H1 (cell line): ENCODE measurements around the gene PARG. TPM values are rescaled to one million over a fixed set of nuclear protein-coding genes. Genes with fewer than 3 reads are reported as not detected.
"Not testable (repeated sequence)": the region's sequence is repeated elsewhere in the genome, so short reads cannot be mapped to it uniquely, and the experiment has no call there.

Experiments used
- CTCF ChIA-PET: fragments of 300-600 bp; sonication (Branson Sonifier 250); formaldehyde crosslinking; loops from one replicate; lab custom pipeline; 2021; ENCODE audit not compliant: partially characterized antibody; lab: Charles Lee
- POLR2A ChIA-PET: fragments of 300-600 bp; sonication (Branson Sonifier 250); formaldehyde crosslinking; loops from one replicate; lab custom pipeline; 2021; ENCODE audit warnings: inconsistent platforms; ENCODE audit not compliant: partially characterized antibody; lab: Charles Lee
- DNase-seq, 2 experiments: peaks; one replicate each; pipeline versions ENCODE4 v3.0.0 to v3.0.0-alpha.2; 2010 to 2022; ENCODE audit warnings: low spot score in 2 of 2, low read depth in 1 of 2, mixed read lengths in 1 of 2
- FAIRE-seq: peaks from 2 replicates; lab custom pipeline; 2011; peaks lifted over from hg19 to GRCh38; lab: Jason Lieb, UNC
- H2AFZ ChIP-seq: 2 replicates; pipeline ENCODE4 v1.8.1; 2012; ENCODE audit warnings: low read length, inconsistent platforms
- H2AK5ac ChIP-seq: 2 replicates; pipeline ENCODE4 v1.6.1; 2013; ENCODE audit warnings: low read depth, low read length
- H2BK120ac ChIP-seq: replicated peaks from 2 replicates; pipeline ENCODE3; 2013; ENCODE audit warnings: low read depth, low read length, inconsistent platforms
- H2BK12ac ChIP-seq: 2 replicates; pipeline ENCODE4 v1.6.1; 2013; ENCODE audit warnings: low read depth, low read length
- H2BK15ac ChIP-seq: 2 replicates; pipeline ENCODE4 v1.6.1; 2013; ENCODE audit warnings: low read length
- H2BK20ac ChIP-seq: 2 replicates; pipeline ENCODE4 v1.6.1; 2013; ENCODE audit warnings: low read length
- H2BK5ac ChIP-seq: 2 replicates; pipeline ENCODE4 v1.6.1; 2013; ENCODE audit warnings: low read depth, low read length
- H3K14ac ChIP-seq: 2 replicates; pipeline ENCODE4 v1.6.1; 2013; ENCODE audit warnings: inconsistent platforms; ENCODE audit not compliant: insufficient read length
- H3K18ac ChIP-seq: 2 replicates; pipeline ENCODE4 v1.6.1; 2013; ENCODE audit warnings: low read length; ENCODE audit errors: extremely low read depth
- H3K23ac ChIP-seq: 2 replicates; pipeline ENCODE4 v1.6.1; 2013; ENCODE audit warnings: inconsistent platforms; ENCODE audit not compliant: insufficient read length
- H3K23me2 ChIP-seq: 2 replicates; pipeline ENCODE4 v1.6.1; 2013; ENCODE audit warnings: low read depth, low read length
- H3K27ac ChIP-seq: 2 replicates; pipeline ENCODE4 v1.6.1; 2011; ENCODE audit warnings: low read depth, low read length, inconsistent platforms
- H3K27me3 ChIP-seq, 4 experiments: replicated peaks in 1 of 4; 1 replicate in 1 of 4; 2 replicates in 3 of 4; pipeline versions ENCODE4 v1.6.1 to v1.8.1; 2011 to 2013; ENCODE audit warnings: low read length in 3 of 4, mild to moderate bottlenecking in 3 of 4, inconsistent platforms in 2 of 4, mixed read lengths in 2 of 4, moderate library complexity in 1 of 4; ENCODE audit not compliant: control insufficient read depth in 3 of 4, insufficient read depth in 3 of 4; ENCODE audit errors: extremely low read depth in 1 of 4
- H3K36me3 ChIP-seq, 4 experiments: 2 replicates each; pipeline versions ENCODE4 v1.6.1 to v1.8.1; 2011 to 2013; ENCODE audit warnings: mild to moderate bottlenecking in 4 of 4, low read length in 3 of 4, moderate library complexity in 2 of 4, control low read depth in 1 of 4, inconsistent platforms in 1 of 4; ENCODE audit not compliant: insufficient read depth in 4 of 4, control insufficient read depth in 2 of 4
- H3K4ac ChIP-seq: replicated peaks from 2 replicates; pipeline ENCODE3; 2013; ENCODE audit warnings: low read length, low read depth, mixed read lengths, inconsistent platforms; ENCODE audit not compliant: insufficient read length
- H3K4me1 ChIP-seq, 4 experiments: replicated peaks in 1 of 4; 1 replicate in 1 of 4; 2 replicates in 3 of 4; pipeline versions ENCODE4 v1.6.1 to v1.8.1; 2011 to 2013; ENCODE audit warnings: low read length in 3 of 4, inconsistent platforms in 2 of 4, mixed read lengths in 1 of 4; ENCODE audit not compliant: insufficient read depth in 4 of 4, control insufficient read depth in 3 of 4
- H3K4me2 ChIP-seq, 2 experiments: 2 replicates each; pipeline versions ENCODE4 v1.6.1 to v1.8.1; 2011 to 2013; ENCODE audit warnings: low read depth in 2 of 2, low read length in 2 of 2, control low read depth in 1 of 2, inconsistent platforms in 1 of 2, mild to moderate bottlenecking in 1 of 2; ENCODE audit not compliant: insufficient read depth in 1 of 2
- H3K4me3 ChIP-seq, 4 experiments: fragments of 200-600, 300-600 bp in 1 of 4; sonication (generic), shearing (Covaris generic), sonication (Bioruptor Twin) in 1 of 4; 2 replicates each; pipeline versions ENCODE4 v1.5.1 to v1.8.1; 2011 to 2016; ENCODE audit warnings: low read length in 4 of 4, low read depth in 3 of 4, control low read depth in 2 of 4, inconsistent platforms in 2 of 4, mild to moderate bottlenecking in 2 of 4, mixed read lengths in 1 of 4, moderate library complexity in 1 of 4; ENCODE audit not compliant: insufficient read depth in 2 of 4; ENCODE audit errors: extremely low read depth in 1 of 4
- H3K56ac ChIP-seq: replicated peaks from 2 replicates; pipeline ENCODE3; 2013; ENCODE audit warnings: low read depth, mild to moderate bottlenecking, mixed read lengths, low read length, inconsistent platforms; ENCODE audit not compliant: insufficient read length
- H3K79me1 ChIP-seq: 2 replicates; pipeline ENCODE4 v1.6.1; 2013; ENCODE audit warnings: low read depth, low read length, control low read depth
- H3K79me2 ChIP-seq, 2 experiments: 2 replicates each; pipeline versions ENCODE4 v1.6.1 to v1.8.1; 2012 to 2013; ENCODE audit warnings: low read length in 2 of 2, mild to moderate bottlenecking in 2 of 2, inconsistent platforms in 1 of 2; ENCODE audit not compliant: insufficient read depth in 2 of 2, control insufficient read depth in 1 of 2
- H3K9ac ChIP-seq, 4 experiments: replicated peaks in 1 of 4; 1 replicate in 1 of 4; 2 replicates in 3 of 4; pipeline versions ENCODE4 v1.6.1 to v1.8.1; 2011 to 2013; ENCODE audit warnings: low read depth in 3 of 4, low read length in 3 of 4, control low read depth in 2 of 4, mild to moderate bottlenecking in 2 of 4, moderate library complexity in 2 of 4, inconsistent platforms in 1 of 4; ENCODE audit errors: extremely low read depth in 1 of 4
- H3K9me3 ChIP-seq, 2 experiments: 2 replicates each; pipeline versions ENCODE4 v1.6.1 to v1.8.1; 2012 to 2013; ENCODE audit warnings: mild to moderate bottlenecking in 2 of 2, moderate library complexity in 2 of 2, control low read depth in 1 of 2, inconsistent platforms in 1 of 2, low read depth in 1 of 2, low read length in 1 of 2, mixed read lengths in 1 of 2; ENCODE audit not compliant: insufficient read depth in 2 of 2
- H4K20me1 ChIP-seq, 2 experiments: replicated peaks in 1 of 2; 2 replicates each; pipeline versions ENCODE3 to v1.8.1; 2011 to 2013; ENCODE audit warnings: inconsistent platforms in 2 of 2, low read length in 2 of 2, mild to moderate bottlenecking in 1 of 2; ENCODE audit not compliant: insufficient read depth in 2 of 2, control insufficient read depth in 1 of 2
- H4K5ac ChIP-seq: 2 replicates; pipeline ENCODE4 v1.6.1; 2013; ENCODE audit warnings: low read length, low read depth, mixed read lengths, inconsistent platforms; ENCODE audit not compliant: insufficient read length
- H4K8ac ChIP-seq: 2 replicates; pipeline ENCODE4 v1.8.0; 2013; ENCODE audit warnings: mild to moderate bottlenecking, moderate library complexity, low read length, inconsistent platforms; ENCODE audit not compliant: insufficient read depth; ENCODE audit errors: extremely low read depth
- H4K91ac ChIP-seq: replicated peaks from 2 replicates; pipeline ENCODE3; 2013; ENCODE audit warnings: low read length, mixed read lengths, inconsistent platforms; ENCODE audit not compliant: insufficient read length
- WGBS, 2 experiments: shearing (Covaris generic) in 1 of 2; methylation state at CpG; one replicate each; pipeline versions ENCODE4 v1.1.6 to v1.1.7; 2013 to 2015; ENCODE audit warnings: low lambda C conversion rate in 2 of 2, mixed read lengths in 2 of 2, inconsistent platforms in 1 of 2, low coverage in 1 of 2, missing lambda C conversion rate in 1 of 2; ENCODE audit not compliant: insufficient replicate concordance in 2 of 2, insufficient coverage in 1 of 2, insufficient read length in 1 of 2; ENCODE audit errors: extremely low coverage in 1 of 2, missing lambda C conversion rate in 1 of 2; 5-methylcytosine and 5-hydroxymethylcytosine counted together
- polyA plus RNA-seq, 7 experiments: library from polyadenylated mRNA; depleted of rRNA in 3 of 7; stranded (reverse) in 5 of 7; unstranded in 2 of 7; fragments of >200 nt in 5 of 7; fragments of 200-250 nt in 2 of 7; gene quantifications; 1 replicate in 5 of 7; 2 replicates in 1 of 7; 4 replicates in 1 of 7; pipeline versions ENCODE4 v1.2.1 to v1.2.3, GENCODE V29; 2011 to 2013; ENCODE audit warnings: missing spikeins in 2 of 7, mixed read lengths in 2 of 7
- total RNA-seq: library from RNA; stranded (reverse); fragmentation: NEBNext Ultra II Directional; extraction: Animal tissue kit (Norgen Biotek cat#: 25700); gene quantifications from 2 replicates; pipeline ENCODE4 v1.2.1, GENCODE V29; 2021

PARG gene
- total and polyA plus RNA-seq, 2 of the 8 experiments (the other 6 are each of a cell fraction or from before 2014, with no cell fraction given): 13.3 to 56.2 TPM

DNA sequence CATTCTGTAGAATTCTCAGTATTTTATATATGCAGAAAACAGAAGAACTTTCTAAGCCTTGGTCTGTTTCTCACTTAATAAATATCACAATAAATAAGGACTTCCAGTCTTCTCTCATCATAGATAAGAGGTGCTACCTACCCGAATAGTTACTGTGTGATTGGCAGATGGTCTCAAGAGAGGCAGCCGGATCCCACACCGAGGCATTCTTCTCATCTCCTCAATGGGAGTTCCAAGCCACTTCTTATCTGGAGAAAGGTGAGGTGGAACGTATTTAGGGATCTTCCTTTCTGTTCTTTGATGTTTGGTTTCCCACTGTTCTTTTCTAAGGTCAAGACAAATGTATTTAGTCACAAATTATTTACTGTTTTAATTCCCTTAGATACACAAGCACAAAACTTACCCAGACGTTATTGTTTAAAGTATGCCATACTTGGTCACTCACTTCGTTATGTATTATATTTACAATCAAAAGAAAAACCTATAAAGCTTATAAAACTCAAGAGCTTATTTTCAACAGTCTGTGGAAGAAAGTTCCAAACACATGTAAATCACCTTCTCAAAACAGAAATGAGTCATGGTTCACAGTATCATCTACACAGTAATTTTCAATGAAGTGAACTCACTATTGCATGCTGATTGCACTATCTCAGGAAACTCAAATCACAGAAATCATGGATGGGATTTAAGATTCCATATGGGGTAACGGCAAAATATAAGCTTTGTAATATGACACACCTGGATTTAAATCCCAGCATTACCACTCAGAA, 9.7 kb downstream of the PARG start:
- H3K79me1 ChIP-seq, H3K79me2 ChIP-seq, FAIRE-seq, DNase-seq, H2AK5ac ChIP-seq, H2BK5ac ChIP-seq, H3K27me3 ChIP-seq, H4K5ac ChIP-seq, CTCF ChIA-PET, H4K91ac ChIP-seq, H2BK12ac ChIP-seq, H2BK120ac ChIP-seq, H3K4me3 ChIP-seq, H3K23me2 ChIP-seq, H3K36me3 ChIP-seq, H3K9ac ChIP-seq, H3K14ac ChIP-seq, H3K4me2 ChIP-seq, H3K4me1 ChIP-seq, H3K9me3 ChIP-seq, H2AFZ ChIP-seq, H3K4ac ChIP-seq, POLR2A ChIA-PET, H3K18ac ChIP-seq, H2BK15ac ChIP-seq, H3K56ac ChIP-seq, H3K27ac ChIP-seq, H2BK20ac ChIP-seq, H4K8ac ChIP-seq, H4K20me1 ChIP-seq, H3K23ac ChIP-seq: not testable (repeated sequence)
- 90% methylated on average over 7 of the region's 7 CpGs; no CpG with 5 or more reads in 1 of the 2 experiments for WGBS, 2 experiments

DNA sequence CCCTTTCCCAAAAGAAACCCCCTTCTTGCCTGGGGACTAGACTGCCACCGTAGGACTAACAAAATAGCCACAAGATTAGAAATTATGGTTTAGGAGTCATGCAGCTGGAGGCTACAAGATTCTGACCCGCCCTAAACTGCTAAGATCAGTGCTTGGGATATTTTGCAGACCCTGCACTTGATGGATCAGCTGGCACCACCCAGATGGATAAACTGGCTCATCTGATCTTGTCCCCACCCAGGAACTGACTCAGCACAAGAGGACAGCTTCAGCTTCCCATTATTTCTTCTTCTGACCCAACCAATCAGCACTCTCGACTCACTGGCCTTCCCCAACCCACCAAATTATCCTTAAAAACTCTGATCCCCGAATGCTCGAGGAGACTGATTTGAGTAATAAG, 10.6 kb downstream of the PARG start:
- H3K18ac ChIP-seq, H3K4ac ChIP-seq, FAIRE-seq, H2BK20ac ChIP-seq, H3K9ac ChIP-seq, H2AFZ ChIP-seq, H2BK5ac ChIP-seq, H3K23me2 ChIP-seq, DNase-seq, H3K4me2 ChIP-seq, POLR2A ChIA-PET, H3K79me1 ChIP-seq, H3K9me3 ChIP-seq, H3K79me2 ChIP-seq, H3K14ac ChIP-seq, H4K91ac ChIP-seq, H3K36me3 ChIP-seq, H2BK120ac ChIP-seq, H2BK12ac ChIP-seq, CTCF ChIA-PET, H2BK15ac ChIP-seq, H3K27ac ChIP-seq, H2AK5ac ChIP-seq, H3K4me1 ChIP-seq, H3K27me3 ChIP-seq, H3K23ac ChIP-seq, H3K56ac ChIP-seq, H4K5ac ChIP-seq, H3K4me3 ChIP-seq, H4K8ac ChIP-seq, H4K20me1 ChIP-seq: not testable (repeated sequence)
- WGBS, 2 experiments: 97% methylated on average over 2 of the region's 5 CpGs; no CpG with 5 or more reads in 1 of the 2 experiments
